HEK293T (cell line): ENCODE data around the gene GRIFIN.

Source experiments
- CTCF ChIA-PET: fragments of 350-600 bp; formaldehyde crosslinking; extraction: SDS; loops from one replicate; lab custom pipeline; 2021; ENCODE audit warnings: antibody characterized with exemption, inconsistent platforms; lab: Yijun Ruan, JAX
- POLR2A ChIA-PET: fragments of 350-600 bp; formaldehyde crosslinking; extraction: SDS; loops from one replicate; lab custom pipeline; 2020; ENCODE audit warnings: antibody characterized with exemption, inconsistent platforms; lab: Yijun Ruan, JAX
- DNase-seq: peaks from one replicate; pipeline ENCODE4 v3.0.0; 2012; ENCODE audit warnings: mixed read lengths; ENCODE audit errors: extremely low spot score
- ARNT ChIP-seq: fragments of 450-650 bp; IDR thresholded peaks from 2 replicates; pipeline ENCODE4 v1.6.1; 2017; ENCODE audit warnings: mild to moderate bottlenecking
- BHLHE40 ChIP-seq: fragments of 450-650 bp; IDR thresholded peaks from 2 replicates; pipeline ENCODE4 v1.6.1; 2016; ENCODE audit warnings: mild to moderate bottlenecking, moderate library complexity, borderline replicate concordance
- CTBP1 ChIP-seq: fragments of 450-650 bp; IDR thresholded peaks from 2 replicates; pipeline ENCODE4 v1.6.1; 2016; ENCODE audit warnings: borderline replicate concordance
- ELF4 ChIP-seq: fragments of 450-650 bp; IDR thresholded peaks from 2 replicates; pipeline ENCODE4 v1.6.1; 2017; ENCODE audit warnings: antibody characterized with exemption
- FOXA1 ChIP-seq: fragments of 450-650 bp; IDR thresholded peaks from 2 replicates; pipeline ENCODE4 v1.6.1; 2016; ENCODE audit warnings: mild to moderate bottlenecking
- FOXK2 ChIP-seq: fragments of 450-650 bp; IDR thresholded peaks from 2 replicates; pipeline ENCODE4 v1.6.1; 2016; ENCODE audit warnings: mild to moderate bottlenecking
- FOXM1 ChIP-seq: fragments of 450-650 bp; IDR thresholded peaks from 2 replicates; pipeline ENCODE4 v1.6.1; 2017; ENCODE audit warnings: mild to moderate bottlenecking, borderline replicate concordance
- HDGF ChIP-seq: fragments of 450-650 bp; IDR thresholded peaks from 2 replicates; pipeline ENCODE4 v1.6.1; 2017; ENCODE audit warnings: antibody characterized with exemption, borderline replicate concordance
- L3MBTL2 ChIP-seq: fragments of 450-650 bp; conservative IDR thresholded peaks from 2 replicates; pipeline ENCODE4 v1.6.1; 2016; ENCODE audit warnings: mild to moderate bottlenecking
- LEF1 ChIP-seq: fragments of 450-650 bp; IDR thresholded peaks from 2 replicates; pipeline ENCODE4 v1.6.1; 2017; ENCODE audit warnings: mild to moderate bottlenecking, borderline replicate concordance
- NFRKB ChIP-seq: fragments of 450-650 bp; IDR thresholded peaks from 2 replicates; pipeline ENCODE4 v1.6.1; 2016; ENCODE audit warnings: mild to moderate bottlenecking, moderate library complexity
- PKNOX1 ChIP-seq: fragments of 450-650 bp; IDR thresholded peaks from 2 replicates; pipeline ENCODE4 v1.6.1; 2016
- SP1 ChIP-seq: fragments of 450-650 bp; IDR thresholded peaks from 2 replicates; pipeline ENCODE4 v1.6.1; 2017
- SUZ12 ChIP-seq: fragments of 450-650 bp; IDR thresholded peaks from 2 replicates; pipeline ENCODE4 v1.6.1; 2016; ENCODE audit warnings: mild to moderate bottlenecking
- TARDBP ChIP-seq: fragments of 450-650 bp; IDR thresholded peaks from 2 replicates; pipeline ENCODE4 v1.6.1; 2016
- ZNF384 ChIP-seq: fragments of 450-650 bp; IDR thresholded peaks from 2 replicates; pipeline ENCODE4 v1.6.1; 2016

The GRIFIN gene

GRCh38 chr7:2498708-2499107 is 22.5 kb upstream of the GRIFIN start:
- POLR2A ChIA-PET = no interaction called here
- CTCF ChIA-PET = no interaction called here
- TF ChIP-seq FOXM1 (no peak), LEF1 (no peak), SUZ12 (no peak), CTBP1 (no peak), TARDBP (no peak), SP1 (no peak), FOXA1 (no peak), FOXK2 (no peak), ARNT (no peak), BHLHE40 (no peak), L3MBTL2 (no peak), ELF4 (no peak), PKNOX1 (no peak), HDGF (no peak), ZNF384 (no peak), NFRKB (no peak)
- no peak for DNase-seq

- ChIA-PET POLR2A (no interaction called here), CTCF (no interaction called here)
- DNase-seq = no peak
- TF ChIP-seq ELF4 (no peak), ZNF384 (no peak), CTBP1 (no peak), LEF1 (no peak), BHLHE40 (no peak), SUZ12 (no peak), TARDBP (no peak), NFRKB (no peak), FOXM1 (no peak), L3MBTL2 (no peak), HDGF (no peak), FOXK2 (no peak), ARNT (no peak), SP1 (no peak), FOXA1 (no peak)
These were observed 21.5 kb upstream of the GRIFIN start for GRCh38 chr7:2497500-2498336.

- CTCF ChIA-PET = interaction anchor here (0.5 kb wide), 1 partner anchor 76 kb away, joined by 3 read pairs; no protein-coding TSS in a partner anchor
- no peak for DNase-seq
- TF ChIP-seq L3MBTL2 (no peak), ELF4 (no peak), FOXM1 (no peak), FOXK2 (no peak), TARDBP (no peak), ZNF384 (no peak), LEF1 (no peak), HDGF (no peak), NFRKB (no peak)
- POLR2A ChIA-PET = no interaction called here
These were observed 20.9 kb upstream of the GRIFIN start for GRCh38 chr7:2497065-2497464.

GRCh38 chr7:2496375-2496774 is 20.2 kb upstream of the GRIFIN start:
- no peak for TF ChIP-seq FOXK2
- TF ChIP-seq FOXA1 = no peak
- no peak for TF ChIP-seq FOXM1
- ChIA-PET POLR2A (no interaction called here), CTCF (no interaction called here)
- DNase-seq = no peak

- no peak for DNase-seq
- TF ChIP-seq SP1 = no peak
- TF ChIP-seq NFRKB = no peak
- no peak for TF ChIP-seq ARNT
- no peak for TF ChIP-seq ELF4
- TF ChIP-seq TARDBP = no peak
- no peak for TF ChIP-seq FOXK2
- TF ChIP-seq FOXM1 = no peak
- no peak for TF ChIP-seq LEF1
- no peak for TF ChIP-seq HDGF
- no peak for TF ChIP-seq CTBP1
- TF ChIP-seq ZNF384 = no peak
- TF ChIP-seq SUZ12 = no peak
- POLR2A ChIA-PET = no interaction called here
- CTCF ChIA-PET = no interaction called here
These were observed 19.5 kb upstream of the GRIFIN start for GRCh38 chr7:2495418-2496299.

- CTCF ChIA-PET = no interaction called here
- DNase-seq = no peak
- TF ChIP-seq FOXK2 (no peak), ELF4 (no peak), ARNT (no peak), ZNF384 (no peak), BHLHE40 (no peak), FOXA1 (no peak), LEF1 (no peak), SUZ12 (no peak), SP1 (no peak), FOXM1 (no peak), HDGF (no peak), NFRKB (no peak), PKNOX1 (no peak), L3MBTL2 (no peak), CTBP1 (no peak), TARDBP (no peak)
- POLR2A ChIA-PET = no interaction called here
These were observed 18.3 kb upstream of the GRIFIN start for GRCh38 chr7:2494191-2495130.
